OCI-LY1 (cell line): Measurements from ENCODE around the gene CLN3.
"Not testable (repeated sequence)": the region's sequence is repeated elsewhere in the genome, so short reads cannot be mapped to it uniquely, and the experiment has no call there.

Experiments used
- H2AFZ ChIP-seq: fragments of 200-600 bp; sonication (generic), shearing (Covaris generic); 2 replicates; pipeline ENCODE4 v1.6.0; 2014; ENCODE audit warnings: antibody characterized with exemption, mild to moderate bottlenecking, low read length
- H3F3A ChIP-seq: fragments of 200-600 bp; sonication (generic), shearing (Covaris generic); 2 replicates; pipeline ENCODE4 v1.6.0; 2014; ENCODE audit warnings: mild to moderate bottlenecking, antibody characterized with exemption, low read length, moderate library complexity; ENCODE audit not compliant: insufficient read depth
- H3K27ac ChIP-seq: fragments of 200-600 bp; sonication (generic); 2 replicates; pipeline ENCODE4 v1.5.1; 2014; ENCODE audit warnings: low read length, mixed run types, mild to moderate bottlenecking, low read depth; ENCODE audit not compliant: poor library complexity, severe bottlenecking
- H3K27me3 ChIP-seq: fragments of 200-600 bp; sonication (generic); 2 replicates; pipeline ENCODE4 v1.6.0; 2014; ENCODE audit warnings: antibody characterized with exemption, mild to moderate bottlenecking, low read length, moderate library complexity; ENCODE audit not compliant: insufficient read depth
- H3K36me3 ChIP-seq: fragments of 200-600 bp; sonication (generic); 2 replicates; pipeline ENCODE4 v1.6.1; 2014; ENCODE audit warnings: mild to moderate bottlenecking, antibody characterized with exemption, low read length, moderate library complexity, mixed read lengths; ENCODE audit not compliant: insufficient read depth
- H3K4me1 ChIP-seq: fragments of 200-600 bp; sonication (generic); 2 replicates; pipeline ENCODE4 v1.5.1; 2014; ENCODE audit warnings: mild to moderate bottlenecking, low read length, moderate library complexity; ENCODE audit not compliant: insufficient read depth, severe bottlenecking
- H3K4me2 ChIP-seq: fragments of 200-600 bp; sonication (generic), shearing (Covaris generic); 2 replicates; pipeline ENCODE4 v1.6.1; 2014; ENCODE audit warnings: low read length
- H3K4me3 ChIP-seq: fragments of 200-600 bp; sonication (generic); 2 replicates; pipeline ENCODE4 v1.5.1; 2014; ENCODE audit warnings: low read length, low read depth, mild to moderate bottlenecking, mixed read lengths; ENCODE audit not compliant: poor library complexity, severe bottlenecking
- H3K79me2 ChIP-seq: fragments of 200-600 bp; shearing (Covaris generic); 2 replicates; pipeline ENCODE4 v1.6.1; 2016; ENCODE audit warnings: mixed run types, low read length, mixed read lengths; ENCODE audit not compliant: insufficient read depth
- H3K9ac ChIP-seq: fragments of 200-600 bp; sonication (generic), shearing (Covaris generic); 2 replicates; pipeline ENCODE4 v1.6.1; 2014; ENCODE audit warnings: mild to moderate bottlenecking, low read length, mixed read lengths
- H3K9me2 ChIP-seq: fragments of 200-600 bp; sonication (generic), shearing (Covaris generic); 2 replicates; pipeline ENCODE4 v1.6.1; 2014; ENCODE audit warnings: low read depth, mild to moderate bottlenecking, low read length, mixed read lengths
- H3K9me3 ChIP-seq: fragments of 200-600 bp; shearing (Covaris generic); 2 replicates; pipeline ENCODE4 v1.6.1; 2014; ENCODE audit warnings: low read length, mixed read lengths
- H4K20me1 ChIP-seq: fragments of 200-600 bp; sonication (generic), shearing (Covaris generic); 2 replicates; pipeline ENCODE4 v1.6.0; 2016; ENCODE audit warnings: mild to moderate bottlenecking, low read length; ENCODE audit not compliant: insufficient read depth
- EZH2 ChIP-seq: fragments of 200-600 bp; sonication (generic), shearing (Covaris generic); IDR thresholded peaks from 2 replicates; pipeline ENCODE4 v1.8.0; 2017; ENCODE audit warnings: borderline replicate concordance, mixed run types, mild to moderate bottlenecking, antibody characterized with exemption, low read length, moderate library complexity, mixed read lengths
- TF ChIP-seq, protein P1 (sequence below): fragments of 200-600 bp; sonication (generic), shearing (Covaris generic); IDR thresholded peaks from 2 replicates; pipeline ENCODE4 v1.5.1; 2017; ENCODE audit warnings: mild to moderate bottlenecking, antibody characterized with exemption, low read length, moderate library complexity, mixed read lengths

Gene CLN3

DNA sequence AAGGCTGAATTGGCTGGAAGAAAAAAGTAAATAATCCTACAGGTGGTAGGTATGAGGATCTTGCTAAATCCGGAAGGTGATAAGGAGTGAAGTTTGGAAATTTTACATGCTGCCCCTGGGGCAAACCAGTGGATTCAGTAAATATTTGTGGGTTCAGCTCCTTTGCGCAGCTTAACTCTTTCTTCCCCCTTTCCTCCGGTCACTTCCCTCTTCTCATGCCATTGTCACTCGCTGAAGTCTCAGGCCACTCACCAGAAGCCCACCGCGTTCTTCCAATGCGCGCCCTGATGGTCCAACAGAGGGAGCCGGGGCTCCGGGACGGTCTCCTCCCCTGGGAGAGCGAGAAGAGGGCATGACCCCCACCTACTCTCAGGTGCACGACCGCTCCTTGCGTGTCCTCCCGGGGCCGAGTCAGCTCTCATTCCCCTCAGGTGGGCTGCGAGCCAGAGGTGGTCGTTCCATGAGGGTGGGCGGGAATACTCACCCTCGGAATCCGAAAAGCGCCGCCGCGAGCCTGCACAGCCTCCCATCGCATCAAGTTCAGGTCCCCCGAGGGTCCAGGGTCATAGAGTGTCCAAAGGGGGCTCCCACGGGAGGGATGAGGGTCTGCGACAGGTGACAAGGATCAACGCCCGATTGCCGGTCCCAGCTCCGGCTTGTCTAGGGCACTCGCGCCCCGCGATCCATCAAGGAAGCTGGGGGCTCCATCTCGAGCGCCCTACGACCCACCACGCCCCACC lies 474 bp downstream of the CLN3 start:
- Histone ChIP-seq H3K27ac (peak overlapping the region; percentile 78), H4K20me1 (no peaks in the 10 kb centered on the region), H3K27me3 (no peaks in the 10 kb centered on the region), H3K4me1 (peaks cover 31% of the 10 kb centered on the region), H3K9me2 (no peaks in the 10 kb centered on the region), H3K9ac (peak overlapping the region; percentile 91), H3K4me3 (peak overlapping the region; percentile 89), H3K4me2 (peak overlapping the region; percentile 84), H3K36me3 (peaks cover 6% of the 10 kb centered on the region; the same call in 1 of the 2 replicates), H3K9me3 (no peaks in the 10 kb centered on the region), H3K79me2 (no peaks in the 10 kb centered on the region), H2AFZ (peak overlapping the region; percentile 72; the same call in 1 of the 2 replicates), H3F3A (no peaks in the 10 kb centered on the region)
- no peak for TF ChIP-seq EZH2
- TF ChIP-seq, protein P1, sequence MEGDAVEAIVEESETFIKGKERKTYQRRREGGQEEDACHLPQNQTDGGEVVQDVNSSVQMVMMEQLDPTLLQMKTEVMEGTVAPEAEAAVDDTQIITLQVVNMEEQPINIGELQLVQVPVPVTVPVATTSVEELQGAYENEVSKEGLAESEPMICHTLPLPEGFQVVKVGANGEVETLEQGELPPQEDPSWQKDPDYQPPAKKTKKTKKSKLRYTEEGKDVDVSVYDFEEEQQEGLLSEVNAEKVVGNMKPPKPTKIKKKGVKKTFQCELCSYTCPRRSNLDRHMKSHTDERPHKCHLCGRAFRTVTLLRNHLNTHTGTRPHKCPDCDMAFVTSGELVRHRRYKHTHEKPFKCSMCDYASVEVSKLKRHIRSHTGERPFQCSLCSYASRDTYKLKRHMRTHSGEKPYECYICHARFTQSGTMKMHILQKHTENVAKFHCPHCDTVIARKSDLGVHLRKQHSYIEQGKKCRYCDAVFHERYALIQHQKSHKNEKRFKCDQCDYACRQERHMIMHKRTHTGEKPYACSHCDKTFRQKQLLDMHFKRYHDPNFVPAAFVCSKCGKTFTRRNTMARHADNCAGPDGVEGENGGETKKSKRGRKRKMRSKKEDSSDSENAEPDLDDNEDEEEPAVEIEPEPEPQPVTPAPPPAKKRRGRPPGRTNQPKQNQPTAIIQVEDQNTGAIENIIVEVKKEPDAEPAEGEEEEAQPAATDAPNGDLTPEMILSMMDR = no peak; the same call in 1 of the 2 replicates

DNA sequence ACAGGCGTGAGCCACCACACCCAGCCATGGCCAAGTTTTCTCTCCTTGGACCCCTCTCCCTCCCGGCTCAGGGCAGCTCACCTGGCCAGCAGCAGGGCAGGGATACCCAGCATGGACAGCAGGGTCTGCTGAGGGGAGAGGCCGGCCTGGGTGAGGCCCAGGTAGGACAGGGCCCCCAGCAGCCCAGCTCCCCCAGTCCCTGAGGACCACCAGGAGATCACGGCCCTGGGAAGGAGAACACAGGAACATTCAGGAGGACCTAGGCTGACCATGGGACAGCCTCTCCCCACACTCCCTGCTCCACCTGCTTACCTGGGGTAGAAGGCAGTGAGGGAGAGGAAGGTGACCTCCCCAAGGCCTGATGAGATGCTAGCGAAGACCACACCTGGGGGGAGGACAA lies 5.6 kb downstream of the CLN3 start:
- Histone ChIP-seq H3K36me3 (peaks cover 11% of the 10 kb centered on the region; the same call in 1 of the 2 replicates), H3K9me3 (no peaks in the 10 kb centered on the region), H3K9ac (no peak overlapping the region), H3K27ac (no peak overlapping the region), H3K4me3 (no peak overlapping the region), H3F3A (no peaks in the 10 kb centered on the region), H3K79me2 (no peaks in the 10 kb centered on the region), H3K4me1 (peaks cover 6% of the 10 kb centered on the region), H4K20me1 (no peaks in the 10 kb centered on the region), H2AFZ (no peak overlapping the region), H3K27me3 (no peaks in the 10 kb centered on the region), H3K9me2 (no peaks in the 10 kb centered on the region), H3K4me2 (no peak overlapping the region)
- no peak for TF ChIP-seq EZH2
- TF ChIP-seq, protein P1 = no peak

DNA sequence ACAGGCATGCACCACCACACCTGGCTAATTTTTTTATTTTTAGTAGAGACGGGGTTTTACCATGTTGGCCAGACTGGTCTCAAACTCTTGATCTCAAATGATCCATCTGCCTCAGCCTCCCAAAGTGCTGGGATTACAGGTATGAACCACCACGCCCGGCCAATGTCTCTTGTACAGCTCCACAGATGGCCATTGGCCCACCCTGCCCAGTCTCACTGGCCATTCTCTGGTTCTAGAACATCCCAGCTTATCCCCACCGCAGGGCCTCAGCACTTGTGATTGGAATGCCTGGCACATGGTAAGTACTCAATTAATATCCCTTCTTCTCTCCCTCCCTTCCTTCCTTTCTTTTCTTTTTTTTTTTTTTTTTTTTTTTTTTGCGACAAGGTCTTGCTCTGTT lies 8.5 kb downstream of the CLN3 start:
- H4K20me1 ChIP-seq, H2AFZ ChIP-seq, H3K9me2 ChIP-seq, H3K27me3 ChIP-seq, H3K27ac ChIP-seq, H3K79me2 ChIP-seq, H3K4me3 ChIP-seq, H3K4me1 ChIP-seq, H3K4me2 ChIP-seq, H3K9me3 ChIP-seq, H3F3A ChIP-seq, H3K9ac ChIP-seq: not testable (repeated sequence)
- peaks cover 15% of the 10 kb centered on the region; the same call in 1 of the 2 replicates for H3K36me3 ChIP-seq

DNA sequence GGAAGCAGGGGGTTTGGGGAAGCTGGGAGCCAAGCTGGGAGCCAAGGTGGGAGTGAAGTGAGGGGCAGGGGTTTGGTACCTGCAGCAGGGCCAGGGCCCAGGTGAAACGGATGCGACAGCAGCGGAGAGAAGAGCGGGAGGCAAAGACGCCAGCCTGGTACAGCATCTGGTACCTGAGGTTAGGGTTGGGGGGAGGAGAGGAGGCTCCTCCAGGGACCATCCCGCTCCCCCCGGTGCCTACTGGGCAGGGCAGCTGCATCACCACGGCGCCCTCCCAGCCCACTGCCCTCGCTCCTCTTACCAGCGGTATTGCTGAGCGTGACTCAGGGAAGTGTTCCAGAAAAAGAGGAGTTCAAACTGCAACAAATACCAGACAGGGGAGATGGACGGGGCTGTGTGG lies 9.8 kb downstream of the CLN3 start:
- Histone ChIP-seq H3K4me3 (no peak overlapping the region), H3K9me2 (no peaks in the 10 kb centered on the region), H3K9me3 (no peaks in the 10 kb centered on the region), H3K4me2 (no peak overlapping the region), H3K36me3 (peaks cover 20% of the 10 kb centered on the region; the same call in 1 of the 2 replicates), H3K27me3 (no peaks in the 10 kb centered on the region), H3K9ac (no peak overlapping the region), H4K20me1 (no peaks in the 10 kb centered on the region), H2AFZ (no peak overlapping the region), H3K4me1 (no peaks in the 10 kb centered on the region), H3K79me2 (no peaks in the 10 kb centered on the region), H3F3A (no peaks in the 10 kb centered on the region), H3K27ac (no peak overlapping the region)
- TF ChIP-seq EZH2 = no peak
- TF ChIP-seq, protein P1 = no peak
